Effector memory CD4-positive, alpha-beta T cell (primary cell): ENCODE measurements around the gene FMN1.

Source experiments
- DNase-seq, 3 donors: peaks; one replicate each; pipeline ENCODE4 v3.0.0-alpha.2; 2020
- H3K27ac ChIP-seq: 2 replicates; pipeline ENCODE4 v1.7.0; 2013; ENCODE audit warnings: mild to moderate bottlenecking, low read length, moderate library complexity; ENCODE audit not compliant: insufficient read depth, poor library complexity, severe bottlenecking
- H3K27me3 ChIP-seq: replicated peaks from 2 replicates; pipeline ENCODE4 v1.7.0; 2013; ENCODE audit warnings: mild to moderate bottlenecking, low read length; ENCODE audit not compliant: insufficient read depth, control insufficient read depth, poor library complexity, severe bottlenecking
- H3K36me3 ChIP-seq: 2 replicates; pipeline ENCODE4 v1.7.0; 2013; ENCODE audit warnings: mild to moderate bottlenecking, low read length, moderate library complexity; ENCODE audit not compliant: control insufficient read depth, insufficient read depth
- H3K4me1 ChIP-seq: 2 replicates; pipeline ENCODE4 v1.7.0; 2013; ENCODE audit warnings: low read length, mild to moderate bottlenecking; ENCODE audit not compliant: control insufficient read depth, insufficient read depth, poor library complexity, severe bottlenecking
- H3K4me3 ChIP-seq: 2 replicates; pipeline ENCODE4 v1.7.0; 2013; ENCODE audit warnings: low read length, low read depth, mild to moderate bottlenecking; ENCODE audit not compliant: insufficient read depth, poor library complexity, severe bottlenecking
- H3K9me3 ChIP-seq: 2 replicates; pipeline ENCODE4 v1.7.0; 2013; ENCODE audit warnings: mild to moderate bottlenecking, low read length, moderate library complexity; ENCODE audit not compliant: control insufficient read depth

The FMN1 gene

GRCh38 chr15:33099213-33099612 is 95.3 kb downstream of the FMN1 start:
- Histone ChIP-seq H3K27ac (no peak overlapping the region), H3K36me3 (no peaks in the 10 kb centered on the region), H3K4me3 (no peak overlapping the region), H3K27me3 (no peaks in the 10 kb centered on the region), H3K4me1 (peaks cover 6% of the 10 kb centered on the region), H3K9me3 (peaks cover 3% of the 10 kb centered on the region)
- DNase-seq, result no peak

- no peaks in the 10 kb centered on the region for H3K4me1 ChIP-seq
- H3K4me3 ChIP-seq, result no peak overlapping the region
- H3K36me3 ChIP-seq, result no peaks in the 10 kb centered on the region
- H3K9me3 ChIP-seq, result peaks cover 3% of the 10 kb centered on the region
- H3K27ac ChIP-seq, result no peak overlapping the region
- DNase-seq, result no peak
- H3K27me3 ChIP-seq, result no peaks in the 10 kb centered on the region
Measured at GRCh38 chr15:33098094-33099058, 96.1 kb downstream of the FMN1 start.

- Histone ChIP-seq H3K27ac (no peak overlapping the region), H3K4me3 (no peak overlapping the region), H3K4me1 (no peaks in the 10 kb centered on the region), H3K27me3 (no peaks in the 10 kb centered on the region), H3K9me3 (no peaks in the 10 kb centered on the region), H3K36me3 (no peaks in the 10 kb centered on the region)
- no peak for DNase-seq
Measured at GRCh38 chr15:33096134-33096533, 98.4 kb downstream of the FMN1 start.

- H3K36me3 ChIP-seq, result no peaks in the 10 kb centered on the region
- no peak overlapping the region for H3K27ac ChIP-seq
- DNase-seq, result no peak
- H3K9me3 ChIP-seq, result no peaks in the 10 kb centered on the region
- no peaks in the 10 kb centered on the region for H3K4me1 ChIP-seq
- H3K27me3 ChIP-seq, result no peaks in the 10 kb centered on the region
- H3K4me3 ChIP-seq, result no peak overlapping the region
Measured at GRCh38 chr15:33095641-33096040, 98.9 kb downstream of the FMN1 start.

GRCh38 chr15:33094336-33094735 is 100.2 kb downstream of the FMN1 start:
- Histone ChIP-seq H3K9me3 (no peaks in the 10 kb centered on the region), H3K4me3 (no peak overlapping the region), H3K36me3 (no peaks in the 10 kb centered on the region), H3K27ac (no peak overlapping the region), H3K27me3 (no peaks in the 10 kb centered on the region), H3K4me1 (peaks cover 3% of the 10 kb centered on the region)
- no peak for DNase-seq

- Histone ChIP-seq H3K4me1 (peaks cover 12% of the 10 kb centered on the region), H3K4me3 (no peak overlapping the region), H3K27me3 (no peaks in the 10 kb centered on the region), H3K9me3 (no peaks in the 10 kb centered on the region), H3K36me3 (no peaks in the 10 kb centered on the region), H3K27ac (no peak overlapping the region)
- DNase-seq, result no peak
Measured at GRCh38 chr15:33093222-33093621, 101.3 kb downstream of the FMN1 start.

GRCh38 chr15:33091983-33092693 is 102.4 kb downstream of the FMN1 start:
- Histone ChIP-seq H3K27me3 (no peaks in the 10 kb centered on the region), H3K4me3 (peak overlapping the region; percentile 41), H3K36me3 (no peaks in the 10 kb centered on the region), H3K9me3 (no peaks in the 10 kb centered on the region), H3K27ac (peak overlapping the region; percentile 48), H3K4me1 (peaks cover 14% of the 10 kb centered on the region)
- DNase-seq, result no peak

- Histone ChIP-seq H3K27ac (no peak overlapping the region), H3K4me3 (peak overlapping the region; percentile 42), H3K27me3 (no peaks in the 10 kb centered on the region), H3K9me3 (no peaks in the 10 kb centered on the region), H3K4me1 (peaks cover 21% of the 10 kb centered on the region), H3K36me3 (no peaks in the 10 kb centered on the region)
- DNase-seq, result no peak
Measured at GRCh38 chr15:33089878-33090757, 104.4 kb downstream of the FMN1 start.

GRCh38 chr15:33089165-33089877 is 105.2 kb downstream of the FMN1 start:
- Histone ChIP-seq H3K4me1 (peaks cover 21% of the 10 kb centered on the region), H3K9me3 (no peaks in the 10 kb centered on the region), H3K27ac (peak overlapping the region; percentile 8), H3K27me3 (no peaks in the 10 kb centered on the region), H3K36me3 (no peaks in the 10 kb centered on the region), H3K4me3 (peak overlapping the region; percentile 3)
- no peak for DNase-seq
